Osteocyte (in vitro differentiated cells): Measurements from ENCODE around the gene ANAPC16. TPM values are rescaled to one million over a fixed set of nuclear protein-coding genes. Genes with fewer than 3 reads are reported as not detected.
A peak's percentile ranks its signal among the peaks of the same experiment; 100 is the strongest.
"Not testable (repeated sequence)": the region's sequence is repeated elsewhere in the genome, so short reads cannot be mapped to it uniquely, and the experiment has no call there.

Source experiments
- DNase-seq: peaks from one replicate; pipeline ENCODE4 v3.0.0; 2021; ENCODE audit warnings: mixed read lengths; ENCODE audit not compliant: unreplicated experiment; ENCODE audit errors: extremely low spot score
- H3K27ac Mint-ChIP-seq: one replicate; pipeline ENCODE4 v1.8.0; 2021; ENCODE audit warnings: mild to moderate bottlenecking, mixed read lengths; ENCODE audit not compliant: unreplicated experiment
- H3K27me3 Mint-ChIP-seq: one replicate; pipeline ENCODE4 v1.8.0; 2021; ENCODE audit warnings: mixed read lengths; ENCODE audit not compliant: unreplicated experiment
- H3K36me3 Mint-ChIP-seq: one replicate; pipeline ENCODE4 v1.8.0; 2021; ENCODE audit warnings: mixed read lengths; ENCODE audit not compliant: unreplicated experiment
- H3K4me1 Mint-ChIP-seq: one replicate; pipeline ENCODE4 v1.8.0; 2021; ENCODE audit warnings: mixed read lengths; ENCODE audit not compliant: unreplicated experiment
- H3K4me3 Mint-ChIP-seq: one replicate; pipeline ENCODE4 v1.8.0; 2021; ENCODE audit warnings: mild to moderate bottlenecking, moderate library complexity, mixed read lengths; ENCODE audit not compliant: unreplicated experiment
- H3K9me3 Mint-ChIP-seq: one replicate; pipeline ENCODE4 v1.8.0; 2021; ENCODE audit warnings: mixed read lengths; ENCODE audit not compliant: unreplicated experiment
- total RNA-seq: library from RNA; stranded (reverse); gene quantifications from 2 replicates; pipeline ENCODE4 v1.2.1, GENCODE V29; 2021
- TF ChIP-seq, protein P1 (sequence below): fragments of 200-600 bp; sonication (generic); IDR thresholded peaks from 2 replicates; pipeline ENCODE4 v1.5.0; 2021; ENCODE audit warnings: antibody characterized with exemption, mild to moderate bottlenecking, moderate library complexity

ANAPC16 gene
- total RNA-seq, 1 donor from 2014 or later = 70.3 TPM

- Mint-ChIP-seq H3K27me3 (no peaks in the 10 kb centered on the region), H3K4me1 (peaks cover 19% of the 10 kb centered on the region), H3K27ac (peak overlapping the region; percentile 67), H3K4me3 (no peak overlapping the region), H3K36me3 (peaks cover 14% of the 10 kb centered on the region), H3K9me3 (no peaks in the 10 kb centered on the region)
- TF ChIP-seq, protein P1, sequence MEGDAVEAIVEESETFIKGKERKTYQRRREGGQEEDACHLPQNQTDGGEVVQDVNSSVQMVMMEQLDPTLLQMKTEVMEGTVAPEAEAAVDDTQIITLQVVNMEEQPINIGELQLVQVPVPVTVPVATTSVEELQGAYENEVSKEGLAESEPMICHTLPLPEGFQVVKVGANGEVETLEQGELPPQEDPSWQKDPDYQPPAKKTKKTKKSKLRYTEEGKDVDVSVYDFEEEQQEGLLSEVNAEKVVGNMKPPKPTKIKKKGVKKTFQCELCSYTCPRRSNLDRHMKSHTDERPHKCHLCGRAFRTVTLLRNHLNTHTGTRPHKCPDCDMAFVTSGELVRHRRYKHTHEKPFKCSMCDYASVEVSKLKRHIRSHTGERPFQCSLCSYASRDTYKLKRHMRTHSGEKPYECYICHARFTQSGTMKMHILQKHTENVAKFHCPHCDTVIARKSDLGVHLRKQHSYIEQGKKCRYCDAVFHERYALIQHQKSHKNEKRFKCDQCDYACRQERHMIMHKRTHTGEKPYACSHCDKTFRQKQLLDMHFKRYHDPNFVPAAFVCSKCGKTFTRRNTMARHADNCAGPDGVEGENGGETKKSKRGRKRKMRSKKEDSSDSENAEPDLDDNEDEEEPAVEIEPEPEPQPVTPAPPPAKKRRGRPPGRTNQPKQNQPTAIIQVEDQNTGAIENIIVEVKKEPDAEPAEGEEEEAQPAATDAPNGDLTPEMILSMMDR = no peak
- DNase-seq = no peak
These were observed 7.9 kb downstream of the ANAPC16 start for GRCh38 chr10:72223743-72224101.

DNA sequence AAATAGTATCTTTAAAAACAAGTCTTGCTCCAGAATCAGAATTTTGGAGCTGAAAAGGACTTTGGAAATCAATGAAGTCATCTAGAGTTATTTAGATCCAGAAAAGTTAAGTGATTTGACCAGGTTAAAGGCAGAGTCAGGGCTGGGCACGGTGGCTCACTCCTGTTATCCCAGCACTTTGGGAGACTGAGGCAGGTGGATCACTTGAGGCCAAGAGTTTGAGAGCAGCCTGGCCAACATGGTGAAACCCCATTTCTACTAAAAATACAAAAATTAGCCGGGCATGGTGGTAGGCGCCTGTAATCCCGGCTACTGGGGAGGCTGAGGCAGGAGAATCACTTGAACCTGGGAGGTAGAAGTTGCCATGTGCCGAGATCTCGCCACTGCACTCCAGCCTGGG is 8.4 kb downstream of the ANAPC16 start:
- not testable (repeated sequence) for H3K9me3 Mint-ChIP-seq, H3K27me3 Mint-ChIP-seq, H3K4me3 Mint-ChIP-seq, DNase-seq
- peak overlapping the region; percentile 67 for H3K27ac Mint-ChIP-seq
- peaks cover 21% of the 10 kb centered on the region for H3K4me1 Mint-ChIP-seq
- peaks cover 14% of the 10 kb centered on the region for H3K36me3 Mint-ChIP-seq

DNA sequence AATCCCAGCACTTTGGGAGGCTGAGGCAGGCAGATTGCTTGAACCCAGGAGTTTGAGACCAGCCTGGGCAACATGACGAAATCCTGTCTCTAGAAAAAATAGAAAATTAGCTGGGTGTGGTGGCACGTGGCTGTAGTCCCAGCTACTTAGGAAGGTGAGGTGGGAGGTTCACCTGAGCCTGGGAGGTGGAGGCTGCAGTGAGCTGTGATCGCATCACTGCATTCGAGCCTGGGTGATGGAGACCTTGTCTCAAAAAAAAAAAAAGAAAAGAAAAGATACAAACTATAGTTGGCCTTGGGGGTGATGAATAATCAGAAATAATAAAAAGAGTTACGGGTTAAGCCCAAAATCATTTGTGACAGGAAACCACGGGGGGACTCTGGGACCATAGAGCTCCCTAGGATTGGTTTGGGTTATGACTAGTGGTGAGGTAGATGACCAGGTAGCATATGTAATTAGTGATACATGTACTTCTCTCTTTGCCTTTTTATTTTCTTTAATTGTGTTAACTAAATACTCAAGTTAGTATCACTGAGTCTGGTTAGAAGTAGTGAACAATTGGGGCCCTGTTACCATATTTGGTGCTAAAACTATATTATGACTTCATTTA is 10.7 kb downstream of the ANAPC16 start:
- H3K27ac Mint-ChIP-seq = peak overlapping the region; percentile 17
- H3K9me3 Mint-ChIP-seq = no peaks in the 10 kb centered on the region
- TF ChIP-seq, protein P1 = no peak
- H3K36me3 Mint-ChIP-seq = peaks cover 15% of the 10 kb centered on the region
- no peaks in the 10 kb centered on the region for H3K27me3 Mint-ChIP-seq
- no peak overlapping the region for H3K4me3 Mint-ChIP-seq
- H3K4me1 Mint-ChIP-seq = peaks cover 39% of the 10 kb centered on the region
- no peak for DNase-seq

DNA sequence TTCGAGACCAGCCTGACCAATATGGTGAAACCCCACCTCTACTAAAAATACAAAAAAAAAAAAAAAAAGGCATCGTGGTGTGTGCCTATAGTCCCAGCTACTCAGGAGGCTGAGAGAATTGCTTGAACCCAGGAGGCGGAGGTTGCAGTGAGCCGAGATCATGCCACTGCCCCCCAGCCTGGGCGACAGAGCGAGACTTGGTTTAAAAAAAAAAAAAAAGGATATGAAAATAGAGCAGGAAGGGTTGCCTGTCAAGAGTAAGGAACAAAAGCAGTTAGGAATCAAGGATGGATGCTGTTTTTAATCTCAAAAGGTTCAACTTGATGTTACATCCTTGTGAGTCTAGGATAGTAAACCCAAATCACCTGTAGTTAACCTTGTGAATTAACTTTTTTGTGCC is 12.0 kb downstream of the ANAPC16 start:
- Mint-ChIP-seq H3K4me1 (peaks cover 37% of the 10 kb centered on the region), H3K9me3 (no peaks in the 10 kb centered on the region), H3K4me3 (no peak overlapping the region)

GRCh38 chr10:72228318-72228751 is 12.5 kb downstream of the ANAPC16 start:
- no peak overlapping the region for H3K4me3 Mint-ChIP-seq
- peak overlapping the region; percentile 23 for H3K27ac Mint-ChIP-seq
- no peaks in the 10 kb centered on the region for H3K9me3 Mint-ChIP-seq
- no peaks in the 10 kb centered on the region for H3K27me3 Mint-ChIP-seq
- TF ChIP-seq, protein P1 = no peak
- H3K36me3 Mint-ChIP-seq = peaks cover 21% of the 10 kb centered on the region
- DNase-seq = no peak
- H3K4me1 Mint-ChIP-seq = peaks cover 37% of the 10 kb centered on the region

More for the DNA sequence above, 12.0 kb downstream of the ANAPC16 start:
- no peaks in the 10 kb centered on the region for H3K27me3 Mint-ChIP-seq
- no peak overlapping the region for H3K27ac Mint-ChIP-seq
- no peak for DNase-seq
- H3K36me3 Mint-ChIP-seq = peaks cover 16% of the 10 kb centered on the region
- TF ChIP-seq, protein P1 = no peak
